ENCODE data around the gene AKT2. TPM values are rescaled to one million over a fixed set of nuclear protein-coding genes. Genes with fewer than 3 reads are reported as not detected.

AKT2 gene
- polyA plus RNA-seq, 1 donor: 101 TPM

GRCh38 chr19:40184273-40184672 is 100.9 kb downstream of the AKT2 start:
- Histone ChIP-seq H3K27me3 (ENCODE audit: control insufficient read depth, insufficient read depth, low read length) (peaks cover 2% of the 10 kb centered on the region), H3K9me3 (ENCODE audit: control insufficient read depth, low read depth, low read length) (no peaks in the 10 kb centered on the region), H3K4me3 (ENCODE audit: low read length) (no peak overlapping the region), H3K36me3 (ENCODE audit: control insufficient read depth, insufficient read depth, low read length) (no peaks in the 10 kb centered on the region), H3K27ac (ENCODE audit: low read length) (no peak overlapping the region), H3K4me1 (ENCODE audit: control insufficient read depth, insufficient read depth, low read length) (no peaks in the 10 kb centered on the region)
- no CpG with 5 or more reads among the region's 1 CpG for WGBS (ENCODE audit: insufficient coverage, low lambda C conversion rate)
- no peak for DNase-seq

Other genes starting within 250 kb of the AKT2 start
- 21.8 TPM for gene ZNF780B, start 229.1 kb downstream of the AKT2 start, polyA plus RNA-seq
- 16.0 TPM for gene ZNF780A, start 194.4 kb downstream of the AKT2 start, polyA plus RNA-seq
- gene MAP3K10, start 93.9 kb downstream of the AKT2 start, polyA plus RNA-seq: 10.1 TPM
- 3.1 TPM for gene TTC9B, start 67.0 kb downstream of the AKT2 start, polyA plus RNA-seq
- 1.5 TPM for gene CCNP, start 58.7 kb downstream of the AKT2 start, polyA plus RNA-seq
- gene C19orf47, start 63.1 kb upstream of the AKT2 start, polyA plus RNA-seq: 8.7 TPM
- 272 TPM for gene PLD3, start 63.4 kb upstream of the AKT2 start, polyA plus RNA-seq
- 0.10 TPM for gene HIPK4, start 104.8 kb upstream of the AKT2 start, polyA plus RNA-seq
- gene PRX, start 128.0 kb upstream of the AKT2 start, polyA plus RNA-seq: 4.0 TPM
- 9.0 TPM for gene SERTAD1, start 140.6 kb upstream of the AKT2 start, polyA plus RNA-seq
- 32.5 TPM for gene SERTAD3, start 159.0 kb upstream of the AKT2 start, polyA plus RNA-seq
- 90.8 TPM for gene BLVRB, start 180.4 kb upstream of the AKT2 start, polyA plus RNA-seq
- 3.4 TPM for gene SPTBN4, start 181.7 kb upstream of the AKT2 start, polyA plus RNA-seq